ENCODE measurements around the gene ZBTB7B. TPM values are rescaled to one million over a fixed set of nuclear protein-coding genes. Genes with fewer than 3 reads are reported as not detected.

ZBTB7B gene
- total and polyA plus RNA-seq, 7 experiments from 2014 or later = 3.0 to 139 (median 57.2) TPM

DNA sequence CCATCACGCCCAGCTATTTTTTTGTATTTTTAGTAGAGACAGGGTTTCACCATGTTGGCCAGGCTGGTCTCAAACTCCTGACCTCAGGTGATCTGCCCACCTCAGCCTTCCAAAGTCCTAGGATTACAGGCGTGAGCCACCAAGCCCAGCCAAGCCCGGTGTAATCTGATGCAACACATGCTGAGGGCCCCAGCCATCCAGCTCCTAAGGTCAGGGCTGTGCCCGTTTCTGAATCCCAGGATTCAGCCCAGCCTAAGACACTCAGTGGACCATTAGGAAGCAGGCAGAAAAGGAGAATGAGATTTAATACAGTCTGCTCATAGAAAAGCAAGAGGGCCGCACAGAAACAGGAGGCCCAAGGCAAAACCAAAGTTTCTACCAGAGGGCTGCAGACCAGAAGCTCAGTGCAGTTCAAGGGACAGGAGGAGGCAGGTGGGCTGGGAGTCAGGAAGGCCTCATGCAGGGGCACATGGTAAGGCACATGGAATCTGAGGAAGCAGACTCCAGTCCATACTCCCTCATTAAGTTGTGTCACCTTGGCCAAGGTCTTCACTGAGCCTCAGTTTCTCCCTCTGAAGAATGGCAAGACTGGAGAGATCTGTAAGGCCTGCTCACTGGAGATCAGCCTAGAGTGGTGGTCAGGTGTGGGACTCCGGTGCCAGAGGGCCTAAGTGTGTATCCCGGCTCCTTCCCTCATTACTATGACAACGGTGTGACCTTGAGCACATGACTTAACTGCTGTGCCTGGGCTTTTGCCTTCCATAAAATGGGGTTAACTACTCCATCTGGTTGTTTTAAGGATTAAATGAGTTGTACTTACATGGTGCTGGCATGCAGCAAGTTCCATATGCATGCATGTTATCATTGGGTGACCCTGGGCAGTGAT is 46.1 kb downstream of the ZBTB7B start:
- Mint-ChIP-seq H3K4me1 (peaks cover 22 to 44% (median 31%) of the 10 kb centered on the region in 7 donors), H3K27me3 (no peaks in the 10 kb centered on the region), H3K36me3 (no peaks in the 10 kb centered on the region), H3K4me3 (peak overlapping the region in 4 of 10 donors; percentile 25 to 58 (median 36)), H3K27ac (peak overlapping the region in 2 of 9 donors; percentile 1 to 10), H3K9me3 (no peaks in the 10 kb centered on the region)
- peaks cover 5 to 13% of the 10 kb centered on the region in 2 donors for H3K4me1 ChIP-seq (ENCODE audit: control insufficient read depth in 2 of 2, insufficient read depth in 2 of 2, low read length in 2 of 2)
- no peaks in the 10 kb centered on the region for H3K9me3 ChIP-seq (ENCODE audit: control insufficient read depth in 2 of 3, low read length in 3 of 3)
- DNase-seq (no peak), ATAC-seq (no peak)
- ChIA-PET POLR2A (interaction anchor here (1.2 to 1.6 kb wide), 2 partner anchors 17 to 69 kb away, joined by 3 read pairs; no protein-coding TSS in a partner anchor), CTCF (interaction anchor here (0.7 to 8.5 kb wide), 5 partner anchors 10 to 37 kb away, joined by 3 to 138 read pairs (median 4); no protein-coding TSS in a partner anchor)
- no peak overlapping the region for H3K4me3 ChIP-seq (ENCODE audit: low read length)
- no peaks in the 10 kb centered on the region for H3K36me3 ChIP-seq (ENCODE audit: control insufficient read depth in 2 of 3, insufficient read depth in 3 of 3, low read length in 3 of 3)
- H3K27me3 ChIP-seq (ENCODE audit: control insufficient read depth in 2 of 2, insufficient read depth in 2 of 2, low read length in 2 of 2) = no peaks in the 10 kb centered on the region
- intact Hi-C loops (cut with micrococcal nuclease) = no loop called here
- no peak overlapping the region for H3K27ac ChIP-seq (ENCODE audit: low read depth, low read length)

- H3K4me1 Mint-ChIP-seq = peaks cover 18 to 38% (median 30%) of the 10 kb centered on the region in 7 donors
- H3K27ac ChIP-seq (ENCODE audit: low read depth, low read length) = peak overlapping the region; percentile 68
- ChIA-PET CTCF (interaction anchor here (1.3 to 1.8 kb wide), 5 partner anchors 8 to 35 kb away, joined by 4 to 8 read pairs (median 4); no protein-coding TSS in a partner anchor), POLR2A (interaction anchor here (1.2 to 1.4 kb wide), 5 partner anchors 8 to 67 kb away, joined by 3 to 5 read pairs (median 3); partner anchors contain the start of gene FLAD1)
- peaks cover 5 to 13% of the 10 kb centered on the region in 2 donors for H3K4me1 ChIP-seq (ENCODE audit: control insufficient read depth in 2 of 2, insufficient read depth in 2 of 2, low read length in 2 of 2)
- H3K9me3 ChIP-seq (ENCODE audit: control insufficient read depth in 2 of 3, low read length in 3 of 3) = no peaks in the 10 kb centered on the region
- no peaks in the 10 kb centered on the region for H3K36me3 Mint-ChIP-seq
- H3K27ac Mint-ChIP-seq = peak overlapping the region; percentile 34 to 69 (median 60)
- no peaks in the 10 kb centered on the region for H3K36me3 ChIP-seq (ENCODE audit: control insufficient read depth in 2 of 3, insufficient read depth in 3 of 3, low read length in 3 of 3)
- ATAC-seq (no peak), DNase-seq (no peak)
- H3K27me3 Mint-ChIP-seq = no peaks in the 10 kb centered on the region
- intact Hi-C loops (cut with micrococcal nuclease) = loop anchor here (2.0 to 5.0 kb wide), 3 partner anchors 33 to 778 kb away; partner anchors contain the start of gene HAX1 (in 1 of the 2)
- H3K9me3 Mint-ChIP-seq = no peaks in the 10 kb centered on the region
- H3K4me3 ChIP-seq (ENCODE audit: low read length) = peak overlapping the region; percentile 59
- H3K4me3 Mint-ChIP-seq = peak overlapping the region; percentile 64 to 90 (median 87)
- H3K27me3 ChIP-seq (ENCODE audit: control insufficient read depth in 2 of 2, insufficient read depth in 2 of 2, low read length in 2 of 2) = no peaks in the 10 kb centered on the region
These were observed 47.3 kb downstream of the ZBTB7B start for GRCh38 chr1:155049651-155050559.

DNA sequence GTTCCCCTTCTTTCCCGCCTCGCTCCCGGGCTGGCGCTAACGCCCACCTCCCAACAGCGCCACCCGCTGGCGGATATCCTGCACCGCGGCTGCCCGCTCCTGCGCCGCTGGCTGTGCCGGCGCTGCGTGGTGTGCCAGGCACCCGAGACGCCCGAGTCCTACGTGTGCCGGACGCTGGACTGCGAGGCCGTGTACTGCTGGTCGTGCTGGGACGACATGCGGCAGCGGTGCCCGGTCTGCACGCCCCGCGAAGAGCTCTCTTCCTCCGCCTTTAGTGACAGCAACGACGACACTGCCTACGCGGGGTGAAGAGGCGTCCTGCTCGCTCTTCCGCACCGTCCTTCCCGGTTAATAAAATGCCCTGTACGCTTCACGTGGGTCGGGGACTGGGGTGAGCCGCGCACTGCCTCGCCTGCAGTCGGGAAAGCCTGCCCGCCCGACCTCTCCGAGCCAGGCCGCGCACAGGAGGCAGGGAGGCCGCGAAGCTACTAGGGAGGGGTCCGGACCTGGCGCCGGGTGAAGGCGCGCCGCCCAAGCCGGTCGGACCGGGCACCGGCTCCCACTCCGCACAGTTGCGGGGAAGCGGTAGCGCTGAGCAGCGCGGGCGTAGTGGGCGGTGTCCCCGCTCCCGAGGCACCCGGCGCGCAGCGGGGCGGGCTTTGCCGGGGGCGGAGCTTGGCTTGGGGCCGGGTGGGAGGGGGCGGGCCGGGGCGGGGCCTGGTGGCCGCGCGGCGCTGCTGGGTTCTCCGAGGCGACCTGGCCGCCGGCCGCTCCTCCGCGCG is 48.1 kb downstream of the ZBTB7B start, which contains the start of gene ADAM15:
ADAM15 (plus strand) TSS at position 757 of the 782 bp plus-strand sequence. CDS start 71 bp downstream, outside the sequence.
- peak; percentile 56 to 88 (median 74) for DNase-seq
- intact Hi-C loops (cut with micrococcal nuclease) = loop anchor here (1.0 to 5.0 kb wide), 6 partner anchors 33 to 778 kb away; partner anchors contain the start of genes CKS1B (in 2 of the 2) and HAX1 (in 1 of the 2)
- Mint-ChIP-seq H3K4me3 (peak within 1 kb of the TSS; percentile 74 to 91 (median 88)), H3K4me1 (peaks cover 14 to 31% (median 23%) of the 10 kb centered on the region in 7 donors), H3K9me3 (no peaks in the 10 kb centered on the region), H3K27ac (peak within 1 kb of the TSS in 8 of 9 donors; percentile 47 to 85 (median 70)), H3K27me3 (no peaks in the 10 kb centered on the region), H3K36me3 (no peaks in the 10 kb centered on the region)
- peaks cover 0 to 4% (median 0%) of the 10 kb centered on the region in 3 experiments for H3K36me3 ChIP-seq (ENCODE audit: control insufficient read depth in 2 of 3, insufficient read depth in 3 of 3, low read length in 3 of 3)
- POLR2A ChIA-PET = interaction anchor here (0.7 to 1.4 kb wide), 9 partner anchors 8 to 68 kb away, joined by 3 to 6 read pairs (median 3); partner anchors contain the start of gene FLAD1
- CTCF ChIA-PET = interaction anchor here (0.6 to 2.6 kb wide), 13 partner anchors 9 to 651 kb away, joined by 3 to 8 read pairs (median 4); no protein-coding TSS in a partner anchor
- peaks cover 5 to 13% of the 10 kb centered on the region in 2 donors for H3K4me1 ChIP-seq (ENCODE audit: control insufficient read depth in 2 of 2, insufficient read depth in 2 of 2, low read length in 2 of 2)
- ATAC-seq = peak; percentile 90
- H3K4me3 ChIP-seq (ENCODE audit: low read length) = peak within 1 kb of the TSS; percentile 66
- H3K9me3 ChIP-seq (ENCODE audit: control insufficient read depth in 2 of 3, low read length in 3 of 3) = no peaks in the 10 kb centered on the region
- no peaks in the 10 kb centered on the region for H3K27me3 ChIP-seq (ENCODE audit: control insufficient read depth in 2 of 2, insufficient read depth in 2 of 2, low read length in 2 of 2)
- peak within 1 kb of the TSS; percentile 72 for H3K27ac ChIP-seq (ENCODE audit: low read depth, low read length)

DNA sequence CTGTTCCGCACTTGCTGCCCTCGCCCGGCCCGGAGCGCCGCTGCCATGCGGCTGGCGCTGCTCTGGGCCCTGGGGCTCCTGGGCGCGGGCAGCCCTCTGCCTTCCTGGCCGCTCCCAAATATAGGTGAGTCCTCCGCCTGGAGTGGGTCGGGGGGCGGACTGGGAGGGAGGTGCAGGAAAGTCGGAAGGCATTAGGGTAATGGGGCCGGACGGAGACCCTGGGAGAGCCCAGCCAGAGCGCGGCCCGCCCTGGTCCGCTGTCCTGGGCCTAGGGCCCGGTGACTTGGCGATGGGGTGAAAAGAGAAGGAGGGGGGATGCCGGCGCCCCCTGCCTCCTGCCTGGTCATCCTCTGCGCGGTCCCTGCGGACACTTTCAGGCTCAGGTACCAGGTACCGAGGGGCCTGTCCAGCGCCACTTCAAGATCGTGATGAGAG is 48.8 kb downstream of the ZBTB7B start:
- Histone ChIP-seq H3K36me3 (ENCODE audit: control insufficient read depth in 2 of 3, insufficient read depth in 3 of 3, low read length in 3 of 3) (peaks cover 0 to 10% (median 0%) of the 10 kb centered on the region in 3 experiments), H3K4me1 (ENCODE audit: control insufficient read depth in 2 of 2, insufficient read depth in 2 of 2, low read length in 2 of 2) (peaks cover 5 to 13% of the 10 kb centered on the region in 2 donors), H3K9me3 (ENCODE audit: control insufficient read depth in 2 of 3, low read length in 3 of 3) (no peaks in the 10 kb centered on the region), H3K27ac (ENCODE audit: low read depth, low read length) (peak overlapping the region; percentile 72), H3K27me3 (ENCODE audit: control insufficient read depth in 2 of 2, insufficient read depth in 2 of 2, low read length in 2 of 2) (no peaks in the 10 kb centered on the region), H3K4me3 (ENCODE audit: low read length) (peak overlapping the region; percentile 66)
- no peak for DNase-seq
- Mint-ChIP-seq H3K27ac (peak overlapping the region in 4 of 9 donors; percentile 20 to 63 (median 34)), H3K4me1 (peaks cover 14 to 31% (median 23%) of the 10 kb centered on the region in 7 donors), H3K27me3 (no peaks in the 10 kb centered on the region), H3K36me3 (peaks cover 0 to 4% (median 0%) of the 10 kb centered on the region in 5 donors), H3K4me3 (peak overlapping the region; percentile 74 to 91 (median 82)), H3K9me3 (no peaks in the 10 kb centered on the region)
- intact Hi-C loops (cut with micrococcal nuclease) = loop anchor here (1.0 to 5.0 kb wide), 6 partner anchors 34 to 779 kb away; partner anchors contain the start of genes CKS1B (in 2 of the 2) and HAX1 (in 1 of the 2)
- peak; percentile 3 for ATAC-seq
- POLR2A ChIA-PET = interaction anchor here (0.7 to 1.4 kb wide), 9 partner anchors 8 to 68 kb away, joined by 3 to 6 read pairs (median 3); partner anchors contain the start of gene FLAD1
- CTCF ChIA-PET = interaction anchor here (0.6 to 2.6 kb wide), 13 partner anchors 8 to 49 kb away, joined by 3 to 11 read pairs (median 4); no protein-coding TSS in a partner anchor

- ATAC-seq = peak; percentile 42
- H3K4me1 ChIP-seq (ENCODE audit: control insufficient read depth in 2 of 2, insufficient read depth in 2 of 2, low read length in 2 of 2) = peaks cover 5 to 13% of the 10 kb centered on the region in 2 donors
- ChIA-PET CTCF (interaction anchor here (0.6 to 3.2 kb wide), 10 partner anchors 8 to 924 kb away, joined by 3 to 11 read pairs (median 4); partner anchors contain the start of gene EFNA4), POLR2A (interaction anchor here (0.7 to 1.6 kb wide), 10 partner anchors 9 to 97 kb away, joined by 3 to 6 read pairs (median 3); partner anchors contain the start of gene FLAD1)
- Mint-ChIP-seq H3K36me3 (peaks cover 0 to 6% (median 0%) of the 10 kb centered on the region in 5 donors), H3K4me1 (peaks cover 14 to 31% (median 23%) of the 10 kb centered on the region in 7 donors), H3K27me3 (no peaks in the 10 kb centered on the region), H3K27ac (peak overlapping the region in 5 of 9 donors; percentile 38 to 81 (median 63)), H3K9me3 (no peaks in the 10 kb centered on the region), H3K4me3 (peak overlapping the region; percentile 74 to 91 (median 82))
- no peaks in the 10 kb centered on the region for H3K27me3 ChIP-seq (ENCODE audit: control insufficient read depth in 2 of 2, insufficient read depth in 2 of 2, low read length in 2 of 2)
- H3K36me3 ChIP-seq (ENCODE audit: control insufficient read depth in 2 of 3, insufficient read depth in 3 of 3, low read length in 3 of 3) = peaks cover 0 to 13% (median 0%) of the 10 kb centered on the region in 3 experiments
- intact Hi-C loops (cut with micrococcal nuclease) = loop anchor here (1.0 to 5.0 kb wide), 7 partner anchors 9 to 780 kb away; partner anchors contain the start of genes CKS1B (in 2 of the 2) and HAX1 (in 1 of the 2)
- peak overlapping the region; percentile 72 for H3K27ac ChIP-seq (ENCODE audit: low read depth, low read length)
- DNase-seq = peak in 7 of 9 donors; percentile 28 to 59 (median 40)
- H3K4me3 ChIP-seq (ENCODE audit: low read length) = peak overlapping the region; percentile 66
- H3K9me3 ChIP-seq (ENCODE audit: control insufficient read depth in 2 of 3, low read length in 3 of 3) = no peaks in the 10 kb centered on the region
These were observed 49.3 kb downstream of the ZBTB7B start for GRCh38 chr1:155051777-155052398.

All from naive thymus-derived CD4-positive, alpha-beta T cell (primary cell).